GM18505 (cell line): ENCODE measurements around the gene IL16.
"Not testable (repeated sequence)": the region's sequence is repeated elsewhere in the genome, so short reads cannot be mapped to it uniquely, and the experiment has no call there.

Experiments
- ATAC-seq: cut with Tn5 transposase; IDR thresholded peaks from one replicate; pipeline ENCODE4 v1.9.1; 2021; ENCODE audit not compliant: unreplicated experiment
- POLR2A ChIP-seq: IDR thresholded peaks from 4 replicates; pipeline ENCODE4 v1.6.1; 2011; ENCODE audit warnings: borderline replicate concordance; ENCODE audit not compliant: insufficient read depth, insufficient read length; ENCODE audit errors: extremely low read depth

IL16 gene

DNA sequence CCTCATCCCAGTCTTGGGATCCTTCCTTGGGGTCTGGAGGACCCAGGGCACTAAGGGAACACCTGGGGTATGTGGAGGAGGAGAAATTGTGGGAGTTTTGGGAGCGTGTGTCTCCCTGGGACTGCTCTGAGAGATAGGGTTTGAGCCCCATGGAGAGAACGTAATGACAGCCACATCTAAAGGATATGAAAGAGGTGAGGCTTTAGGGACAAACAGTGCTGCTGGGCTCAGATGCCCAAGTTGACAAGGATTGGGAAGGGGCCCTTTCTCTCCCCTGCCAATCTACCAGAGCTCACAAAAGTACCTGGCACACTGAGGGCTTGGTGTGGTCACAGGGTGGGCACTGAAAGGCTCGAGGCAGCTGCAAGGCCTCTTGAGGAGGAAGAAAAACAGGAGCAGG, 140.6 kb downstream of the IL16 start:
- no peak for ATAC-seq
- TF ChIP-seq POLR2A = no peak

DNA sequence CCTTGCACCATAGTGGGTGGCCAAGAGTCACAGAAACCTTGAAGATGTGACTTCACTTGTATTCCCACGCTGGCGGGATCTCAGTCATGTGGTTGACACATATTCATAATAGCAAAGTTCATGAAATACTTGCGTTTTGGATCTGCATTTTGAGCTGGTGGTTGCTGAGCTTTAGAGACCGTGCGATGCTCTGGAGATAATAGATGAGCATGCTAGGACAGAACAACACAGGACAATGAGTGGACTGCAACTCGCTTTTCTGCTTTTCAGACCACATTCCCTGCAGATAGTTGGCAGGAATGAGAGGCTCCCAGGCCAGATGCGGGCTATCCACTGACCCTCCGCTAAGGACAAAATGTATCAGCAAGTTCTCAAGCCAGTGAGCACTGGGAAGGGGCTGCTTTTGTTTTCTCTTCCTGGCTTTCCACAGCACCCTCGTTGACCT, 141.1 kb downstream of the IL16 start:
- no peak for TF ChIP-seq POLR2A
- ATAC-seq = no peak

GRCh38 chr15:81338170-81339007, 141.7 kb downstream of the IL16 start:
- no peak for ATAC-seq
- TF ChIP-seq POLR2A = no peak

DNA sequence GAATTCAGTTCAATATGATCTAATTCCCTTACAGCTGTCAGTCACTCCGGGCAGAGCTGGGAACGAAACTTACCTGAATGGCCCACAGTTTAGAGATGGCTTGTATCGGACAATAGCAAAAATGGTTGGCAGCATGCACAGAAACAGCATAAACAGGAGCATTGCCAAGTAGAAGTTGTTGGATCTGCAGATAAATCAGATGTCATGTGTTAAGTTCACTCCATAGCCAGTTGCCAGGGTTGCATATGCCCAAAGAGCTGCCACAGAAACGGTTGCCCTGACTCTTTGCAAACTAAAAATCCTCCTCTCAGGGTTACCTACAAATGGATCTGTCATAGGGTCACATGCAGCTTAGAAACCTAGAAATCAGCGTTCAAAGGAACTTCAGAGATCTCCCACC, 142.6 kb downstream of the IL16 start:
- TF ChIP-seq POLR2A = no peak
- ATAC-seq = no peak

- ATAC-seq = no peak
- TF ChIP-seq POLR2A = no peak
Observed at GRCh38 chr15:81339851-81340250, 143.2 kb downstream of the IL16 start.

DNA sequence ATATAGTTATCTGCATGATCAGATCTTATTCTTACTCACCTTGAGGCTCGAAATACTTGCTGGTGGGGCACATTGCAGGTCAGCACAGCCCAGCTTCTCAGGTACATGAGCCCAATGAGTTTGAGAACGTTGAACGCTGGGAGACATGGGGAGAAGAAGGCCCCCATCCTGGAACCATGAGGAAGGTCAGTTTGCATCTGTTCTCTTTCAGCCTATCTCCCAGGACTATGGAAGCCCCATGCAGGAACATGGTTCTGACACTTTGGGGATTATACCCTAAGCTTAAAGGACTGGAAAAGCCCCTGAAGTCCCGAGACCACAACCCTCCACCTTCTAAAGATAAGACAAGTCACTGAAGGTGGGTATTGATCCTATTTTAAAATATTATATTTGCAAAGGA, 144.7 kb downstream of the IL16 start:
- no peak for ATAC-seq
- no peak for TF ChIP-seq POLR2A

- ATAC-seq = no peak
- no peak for TF ChIP-seq POLR2A
Observed at GRCh38 chr15:81343371-81343770, 146.7 kb downstream of the IL16 start.

DNA sequence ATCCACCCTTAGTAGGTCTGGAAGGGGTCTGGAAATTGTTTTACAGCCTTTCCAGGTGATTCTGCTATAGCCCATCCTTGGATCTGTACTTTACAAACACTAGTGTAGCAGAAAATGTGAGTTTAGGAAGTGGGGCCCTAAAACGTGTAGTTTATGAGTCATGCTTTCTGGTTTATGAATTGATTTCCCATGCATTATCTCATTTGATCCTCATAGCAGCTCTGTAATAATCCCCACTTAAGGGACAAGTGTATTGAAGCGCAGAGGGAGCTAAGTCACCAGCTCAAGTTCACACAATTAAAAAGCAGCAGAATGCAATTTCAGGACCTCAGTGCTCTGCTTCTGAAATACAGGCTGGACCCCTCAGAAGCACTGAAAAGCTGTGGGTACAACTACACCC, 149.9 kb downstream of the IL16 start:
- ATAC-seq = no peak
- no peak for TF ChIP-seq POLR2A

DNA sequence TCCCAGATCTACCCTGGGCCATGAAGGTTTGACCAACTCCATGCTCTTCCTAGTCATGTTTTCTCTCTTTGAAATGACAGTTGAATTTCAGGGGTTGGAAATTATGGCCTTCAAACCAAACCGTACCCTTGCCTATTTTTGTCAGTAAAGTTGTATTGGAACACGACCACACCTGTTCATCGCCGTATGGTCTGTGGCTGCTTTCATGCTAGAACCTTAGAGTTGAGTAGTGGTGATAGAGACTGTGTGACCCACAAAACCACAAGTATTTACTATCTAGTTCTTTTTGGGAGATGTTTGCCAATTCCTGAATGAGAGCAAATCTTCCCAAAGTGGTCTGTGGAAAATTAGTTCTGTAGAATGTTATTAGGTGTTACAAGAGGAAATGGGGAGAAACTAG, 151.2 kb downstream of the IL16 start:
- no peak for ATAC-seq
- no peak for TF ChIP-seq POLR2A

GRCh38 chr15:81348691-81349090, 152.0 kb downstream of the IL16 start:
- ATAC-seq = not testable (repeated sequence)

DNA sequence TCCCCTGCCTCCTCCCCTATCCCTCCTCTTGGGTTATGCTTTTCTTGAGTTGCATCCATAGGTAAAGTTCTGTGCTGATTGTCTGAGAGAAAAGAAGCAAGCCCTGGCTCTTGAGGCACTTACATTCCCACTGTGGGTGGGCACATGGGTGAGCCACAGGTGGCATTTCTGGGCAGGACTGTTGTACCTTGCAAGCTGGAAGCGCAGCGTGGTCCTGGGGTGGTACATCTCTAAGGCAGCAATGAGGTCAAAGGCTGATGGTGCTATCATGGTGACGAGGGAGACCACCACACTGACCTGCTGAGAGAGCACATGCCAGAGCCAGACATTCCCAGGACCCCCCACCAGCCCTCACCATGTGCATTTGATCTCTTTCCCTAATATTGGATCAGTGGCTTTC, 152.6 kb downstream of the IL16 start:
- ATAC-seq = no peak
- no peak for TF ChIP-seq POLR2A

- no peak for TF ChIP-seq POLR2A
- no peak for ATAC-seq
Observed at GRCh38 chr15:81351651-81352050, 155.0 kb downstream of the IL16 start.

DNA sequence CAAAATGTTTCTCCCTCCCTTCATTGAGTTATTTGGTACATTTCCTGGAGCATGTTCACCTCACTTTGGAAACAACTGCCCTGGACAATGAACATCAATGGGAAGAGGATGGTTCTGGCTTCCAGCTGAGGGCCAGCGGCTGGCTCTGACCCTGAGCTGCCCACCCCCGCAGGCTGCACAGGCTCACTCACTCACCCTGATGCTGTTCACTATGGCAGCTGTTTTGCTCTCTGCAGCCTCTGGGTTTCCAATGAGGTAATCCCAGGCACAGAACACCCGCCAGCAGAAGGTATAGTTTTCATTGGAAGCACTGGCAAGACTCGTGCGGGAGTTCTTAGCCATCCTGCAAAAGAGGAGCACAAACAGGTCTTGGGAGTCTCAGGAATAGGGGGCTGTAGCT, 159.6 kb downstream of the IL16 start:
- no peak for ATAC-seq

DNA sequence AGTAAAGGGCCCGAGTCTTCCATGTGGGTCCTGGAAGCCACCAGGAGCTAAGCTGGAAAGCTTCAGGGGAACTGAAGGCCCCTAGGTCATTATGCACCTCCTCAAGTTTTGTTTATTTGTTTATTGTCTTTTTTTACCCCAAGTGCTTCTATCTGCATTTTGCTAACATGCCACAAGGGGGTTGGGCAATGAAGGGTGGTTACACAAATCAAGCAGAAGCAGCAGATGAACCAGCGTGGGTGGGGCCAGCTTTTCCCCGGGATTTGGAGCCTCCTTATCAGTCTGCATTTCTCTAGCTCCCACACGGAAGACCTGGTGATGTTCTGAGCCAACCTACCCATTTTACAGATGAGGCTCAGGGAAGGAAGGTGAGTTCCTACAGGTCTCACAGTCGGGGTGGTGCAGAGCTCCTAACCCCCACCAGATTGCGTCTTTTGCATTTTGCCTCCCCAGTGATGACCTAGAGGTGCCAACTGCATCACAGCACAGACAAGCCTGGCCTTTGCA, 160.6 kb downstream of the IL16 start:
- no peak for TF ChIP-seq POLR2A
- no peak for ATAC-seq

More for the DNA sequence above, 159.6 kb downstream of the IL16 start:
- no peak for TF ChIP-seq POLR2A
